Activated CD8-positive, alpha-beta memory T cell treated with anti-CD3 and anti-CD28 coated beads for 36 hours (primary cell): ENCODE measurements around the gene KRT84. TPM values are rescaled to one million over a fixed set of nuclear protein-coding genes. Genes with fewer than 3 reads are reported as not detected.

ENCODE experiments used
- CTCF ChIA-PET: fragments of 350-600 bp; sonication (Branson Sonifier 250); formaldehyde crosslinking; loops from one replicate; lab custom pipeline; 2021; ENCODE audit warnings: antibody characterized with exemption; lab: Charles Lee
- POLR2A ChIA-PET: fragments of 350-600 bp; sonication (Branson Sonifier 250); formaldehyde crosslinking; loops from one replicate; lab custom pipeline; 2021; ENCODE audit warnings: antibody characterized with exemption; lab: Charles Lee
- total RNA-seq, 2 experiments: library from RNA; stranded (reverse); gene quantifications; one replicate each; pipeline ENCODE4 v1.2.3, GENCODE V29; 2021

KRT84 gene
- total RNA-seq, 2 experiments from 2014 or later, result not detected

- POLR2A ChIA-PET, result interaction anchor here (0.7 kb wide), 1 partner anchor 43 kb away, joined by 3 read pairs; no protein-coding TSS in a partner anchor
- CTCF ChIA-PET, result interaction anchor here (0.8 kb wide), 1 partner anchor 25 kb away, joined by 3 read pairs; no protein-coding TSS in a partner anchor
Measured at GRCh38 chr12:52333321-52333720, 52.1 kb downstream of the KRT84 start.

GRCh38 chr12:52332381-52332780, 53.1 kb downstream of the KRT84 start:
- POLR2A ChIA-PET, result no interaction called here

GRCh38 chr12:52331833-52332232, 53.6 kb downstream of the KRT84 start:
- ChIA-PET CTCF (no interaction called here), POLR2A (no interaction called here)

More at GRCh38 chr12:52332381-52332780, 53.1 kb downstream of the KRT84 start:
- CTCF ChIA-PET, result interaction anchor here (0.8 kb wide), 1 partner anchor 24 kb away, joined by 3 read pairs; no protein-coding TSS in a partner anchor

- CTCF ChIA-PET, result interaction anchor here (0.8 kb wide), 1 partner anchor 174 kb away, joined by 3 read pairs; no protein-coding TSS in a partner anchor
- POLR2A ChIA-PET, result no interaction called here
Measured at GRCh38 chr12:52331039-52331438, 54.4 kb downstream of the KRT84 start.

- CTCF ChIA-PET, result interaction anchor here (0.8 to 1.8 kb wide), 14 partner anchors 12 to 552 kb away, joined by 3 to 10 read pairs (median 3); no protein-coding TSS in a partner anchor
- POLR2A ChIA-PET, result interaction anchor here (0.6 kb wide), 1 partner anchor 1621 kb away, joined by 3 read pairs; no protein-coding TSS in a partner anchor
Measured at GRCh38 chr12:52327830-52328500, 57.5 kb downstream of the KRT84 start.

Other genes starting within 250 kb of the KRT84 start
- not detected for gene KRT80, start 193.6 kb downstream of the KRT84 start, total RNA-seq
- gene KRT7, start 152.4 kb downstream of the KRT84 start, total RNA-seq, result 1 to 10 TPM; 1.1 to 1.8 TPM
- not detected for gene KRT86, start 111.0 kb downstream of the KRT84 start, total RNA-seq
- not detected for gene KRT81, start 94.1 kb downstream of the KRT84 start, total RNA-seq
- gene KRT83, start 64.3 kb downstream of the KRT84 start, total RNA-seq, result not detected
- gene KRT85, start 18.2 kb downstream of the KRT84 start, total RNA-seq, result not detected
- gene KRT82, start 20.7 kb upstream of the KRT84 start, total RNA-seq, result not detected
- gene KRT75, start 48.7 kb upstream of the KRT84 start, total RNA-seq, result not detected
- not detected for gene KRT6B, start 66.5 kb upstream of the KRT84 start, total RNA-seq
- gene KRT6C, start 88.2 kb upstream of the KRT84 start, total RNA-seq, result not detected
- gene KRT6A, start 107.6 kb upstream of the KRT84 start, total RNA-seq, result not detected
- not detected for gene KRT5, start 134.7 kb upstream of the KRT84 start, total RNA-seq
- gene KRT71, start 167.5 kb upstream of the KRT84 start, total RNA-seq, result not detected
- not detected for gene KRT74, start 188.2 kb upstream of the KRT84 start, total RNA-seq
- not detected for gene KRT72, start 215.8 kb upstream of the KRT84 start, total RNA-seq
- gene KRT73, start 232.9 kb upstream of the KRT84 start, total RNA-seq, result not detected